HG03354 (cell line): ENCODE results near the gene RAP1GAP2.

Source experiments
- ATAC-seq: cut with Tn5 transposase; IDR thresholded peaks from one replicate; pipeline ENCODE4 v1.9.1; 2021; ENCODE audit warnings: mild to moderate bottlenecking; ENCODE audit not compliant: unreplicated experiment, poor library complexity, severe bottlenecking

Gene RAP1GAP2

GRCh38 chr17:2957631-2958286, 161.5 kb downstream of the RAP1GAP2 start:
- ATAC-seq = no peak

- no peak for ATAC-seq
These were observed 162.5 kb downstream of the RAP1GAP2 start for GRCh38 chr17:2958706-2959222.

GRCh38 chr17:2959371-2960130, 163.3 kb downstream of the RAP1GAP2 start:
- ATAC-seq = no peak

- no peak for ATAC-seq
These were observed 165.2 kb downstream of the RAP1GAP2 start for GRCh38 chr17:2961446-2961845.

- no peak for ATAC-seq
These were observed 166.0 kb downstream of the RAP1GAP2 start for GRCh38 chr17:2962236-2962635.

GRCh38 chr17:2962729-2963128, 166.5 kb downstream of the RAP1GAP2 start:
- ATAC-seq = no peak

- ATAC-seq = no peak
These were observed 167.2 kb downstream of the RAP1GAP2 start for GRCh38 chr17:2963332-2964027.

- no peak for ATAC-seq
These were observed 167.8 kb downstream of the RAP1GAP2 start for GRCh38 chr17:2964028-2964356.

GRCh38 chr17:2964370-2964769, 168.1 kb downstream of the RAP1GAP2 start:
- no peak for ATAC-seq

GRCh38 chr17:2964831-2965230, 168.6 kb downstream of the RAP1GAP2 start:
- no peak for ATAC-seq

- ATAC-seq = no peak
These were observed 169.7 kb downstream of the RAP1GAP2 start for GRCh38 chr17:2965621-2966595.

- ATAC-seq = no peak
These were observed 171.3 kb downstream of the RAP1GAP2 start for GRCh38 chr17:2967515-2967914.

- no peak for ATAC-seq
These were observed 175.6 kb downstream of the RAP1GAP2 start for GRCh38 chr17:2971851-2972250.

- no peak for ATAC-seq
These were observed 176.5 kb downstream of the RAP1GAP2 start for GRCh38 chr17:2972749-2973148.

GRCh38 chr17:2974347-2974746, 178.1 kb downstream of the RAP1GAP2 start:
- ATAC-seq = no peak

- ATAC-seq = no peak
These were observed 179.3 kb downstream of the RAP1GAP2 start for GRCh38 chr17:2975469-2975958.

GRCh38 chr17:2977157-2977556, 180.9 kb downstream of the RAP1GAP2 start:
- no peak for ATAC-seq

- ATAC-seq = no peak
These were observed 181.9 kb downstream of the RAP1GAP2 start for GRCh38 chr17:2978116-2978515.

- no peak for ATAC-seq
These were observed 182.8 kb downstream of the RAP1GAP2 start for GRCh38 chr17:2978991-2979390.
